ENCODE results near the gene GNGT2. TPM values are rescaled to one million over a fixed set of nuclear protein-coding genes. Genes with fewer than 3 reads are reported as not detected.

The GNGT2 gene
- polyA plus RNA-seq, 1 donor, result 1.2 TPM

- DNase-seq, result no peak
These were observed 18.9 kb upstream of the GNGT2 start for GRCh38 chr17:49229076-49229804.

DNA sequence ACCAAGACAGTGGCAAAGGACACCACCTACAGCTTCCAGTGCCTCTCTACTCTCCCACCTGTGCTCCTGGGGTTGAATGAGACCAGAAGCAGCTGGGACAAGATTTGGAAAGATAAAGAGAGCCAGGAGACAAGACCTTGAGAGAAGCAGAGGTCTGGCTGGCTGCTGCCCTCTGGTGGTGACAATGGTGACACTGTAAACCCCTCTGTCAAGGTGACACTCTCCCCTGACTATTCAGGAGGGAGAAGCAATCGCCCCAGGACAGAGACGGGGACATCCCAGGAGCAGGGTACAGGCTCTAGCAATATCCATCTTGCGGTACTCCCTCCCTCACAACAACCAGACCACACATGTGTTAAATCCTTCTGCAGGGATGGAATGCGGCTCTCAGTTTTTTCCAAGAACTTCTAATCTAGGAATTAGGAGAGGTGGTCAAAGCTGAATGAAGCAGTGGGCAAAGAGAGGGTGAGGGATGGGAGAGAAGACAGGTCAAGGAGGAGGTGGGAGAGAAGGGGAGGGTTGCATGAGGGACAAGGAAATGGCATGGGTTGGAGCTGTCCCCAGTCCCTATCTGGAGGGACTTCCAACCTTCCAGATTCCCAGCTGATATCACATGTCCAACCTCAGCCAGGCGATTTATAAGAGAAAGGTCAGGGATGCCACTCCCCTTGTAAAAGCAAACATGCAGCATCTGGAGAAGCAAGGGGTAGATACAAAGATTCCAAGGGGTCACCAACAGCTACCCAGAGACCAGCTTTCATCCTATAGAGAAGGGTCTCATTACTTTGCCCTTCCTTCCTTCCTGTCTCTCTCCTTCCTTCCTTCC lies 17.3 kb upstream of the GNGT2 start:
- peak; percentile 40 for DNase-seq

- no peak for DNase-seq
These were observed 16.5 kb upstream of the GNGT2 start for GRCh38 chr17:49226771-49227435.

DNA sequence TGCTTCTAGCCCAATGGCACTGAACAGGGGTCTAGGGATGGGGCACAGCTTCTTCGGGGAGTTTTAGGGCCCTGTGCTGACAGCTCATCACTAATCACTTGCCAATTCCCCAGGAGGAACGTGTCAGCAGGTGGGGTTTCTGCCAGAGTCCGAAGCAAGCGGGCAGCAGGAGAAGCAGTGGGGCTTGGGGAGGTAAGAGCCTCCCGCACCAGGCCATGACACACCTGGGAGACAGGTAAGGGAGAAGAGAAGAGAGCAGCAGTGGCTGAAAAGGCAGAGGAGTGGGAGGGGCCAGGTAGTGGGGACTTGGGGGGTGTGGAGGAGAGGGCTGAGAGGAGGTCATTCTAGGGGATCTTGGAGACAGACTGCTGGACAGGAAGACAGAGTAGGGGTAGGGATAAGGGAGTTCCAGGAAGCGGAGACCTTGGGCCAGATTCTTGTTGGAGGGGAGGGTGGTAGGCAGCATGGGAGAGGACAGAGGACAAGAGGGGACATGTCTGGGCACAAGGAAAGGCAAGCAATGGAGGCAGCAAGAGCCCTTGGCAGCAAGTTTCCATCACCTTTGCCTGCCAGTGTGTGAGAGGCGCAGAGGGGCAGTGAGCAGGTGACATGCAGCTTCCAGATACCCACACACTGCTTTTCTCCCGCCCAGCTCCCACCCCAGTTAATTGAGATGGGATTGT lies 15.3 kb upstream of the GNGT2 start:
- DNase-seq, result no peak

GRCh38 chr17:49224997-49225337 lies 14.6 kb upstream of the GNGT2 start:
- no peak for DNase-seq

GRCh38 chr17:49224198-49224996 lies 14.0 kb upstream of the GNGT2 start:
- DNase-seq, result no peak

DNA sequence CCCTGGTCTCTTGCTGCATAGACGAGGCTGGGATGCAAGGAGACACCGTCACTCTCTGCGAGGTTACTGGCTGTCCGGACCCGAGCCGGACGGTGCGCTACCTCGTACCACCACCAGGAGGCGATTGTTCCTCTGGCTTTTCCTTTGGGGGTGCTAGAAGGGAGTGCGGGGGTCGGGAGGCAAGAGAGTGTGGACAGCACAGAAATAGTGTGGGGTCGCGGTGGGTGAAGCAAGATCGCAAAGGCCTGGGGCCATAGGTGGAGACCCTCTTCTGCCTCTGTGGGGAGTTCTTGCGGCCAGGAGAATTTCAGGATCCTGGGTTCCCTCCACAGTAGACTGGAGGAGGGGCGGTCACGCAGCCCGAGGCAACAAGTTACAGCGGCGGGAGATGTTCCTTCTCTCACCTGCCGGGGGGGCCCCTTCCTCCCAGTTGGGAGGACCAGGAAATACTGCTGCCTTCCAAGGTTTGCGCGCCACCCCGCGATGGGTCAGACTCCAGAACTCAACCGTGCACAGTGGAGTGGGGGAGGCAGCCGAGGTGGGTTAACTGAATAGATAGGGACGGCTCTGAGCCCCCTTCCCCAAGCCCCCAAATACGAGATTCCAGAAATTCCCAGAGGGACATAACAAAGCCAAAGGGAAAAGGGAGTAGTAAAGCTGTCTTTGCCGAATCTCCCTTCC lies 13.3 kb upstream of the GNGT2 start:
- DNase-seq, result no peak

GRCh38 chr17:49223168-49223516 lies 12.8 kb upstream of the GNGT2 start:
- DNase-seq, result no peak

- no peak for DNase-seq
These were observed 9.6 kb upstream of the GNGT2 start for GRCh38 chr17:49219987-49220386.

GRCh38 chr17:49218941-49219913 lies 8.9 kb upstream of the GNGT2 start:
- DNase-seq, result no peak

- peak; percentile 37 for DNase-seq
These were observed 7.5 kb upstream of the GNGT2 start for GRCh38 chr17:49217651-49218413.

DNA sequence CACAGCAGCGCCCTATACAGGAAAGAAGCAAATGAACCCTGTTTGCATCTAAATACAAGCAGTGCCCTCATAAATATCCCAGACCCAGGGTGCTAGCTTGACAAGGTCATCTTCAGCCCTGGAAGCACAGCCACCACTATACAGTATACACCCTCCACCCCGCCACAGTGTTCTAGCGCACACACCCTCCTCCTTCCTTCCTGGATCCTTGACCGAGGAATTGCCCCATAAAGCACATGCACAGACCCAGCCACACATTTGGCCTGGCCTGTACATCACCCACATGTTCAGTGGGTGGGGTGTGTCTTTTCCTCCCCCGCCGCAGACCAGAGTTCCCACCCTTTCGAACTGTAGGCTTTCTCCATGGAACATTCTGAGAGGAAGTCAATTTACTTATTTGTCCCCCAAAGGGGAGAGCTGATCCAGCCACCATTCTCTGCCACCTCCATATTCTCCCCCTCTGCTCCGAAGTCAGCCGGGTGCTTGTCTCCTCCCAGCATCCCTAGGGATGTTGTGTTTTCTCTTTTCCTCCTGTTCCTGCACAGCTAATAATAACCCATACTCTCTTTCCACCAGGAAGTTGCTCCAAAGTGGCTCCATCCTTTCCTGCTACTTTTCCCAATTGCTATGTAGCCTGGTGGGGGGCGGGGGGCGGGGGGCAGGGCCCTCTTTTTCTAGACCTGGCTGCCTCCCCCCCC lies 6.7 kb upstream of the GNGT2 start:
- DNase-seq, result no peak

DNA sequence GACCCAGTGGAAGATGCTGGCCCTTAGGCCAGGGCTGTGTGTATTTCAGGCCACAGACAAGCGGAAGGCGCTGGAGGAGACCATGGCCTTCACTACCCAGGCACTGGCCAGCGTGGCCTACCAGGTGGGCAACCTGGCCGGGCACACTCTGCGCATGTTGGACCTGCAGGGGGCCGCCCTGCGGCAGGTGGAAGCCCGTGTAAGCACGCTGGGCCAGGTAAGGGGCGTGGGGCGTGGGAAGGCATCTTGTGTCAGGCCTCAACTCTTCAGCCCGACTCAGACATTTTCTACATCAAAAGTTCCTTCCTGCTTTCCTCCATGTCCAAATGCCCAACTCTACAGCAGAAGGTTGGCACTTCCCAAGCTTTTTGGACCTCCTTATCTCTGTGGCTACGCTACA lies 6.1 kb upstream of the GNGT2 start:
- no peak for DNase-seq

DNA sequence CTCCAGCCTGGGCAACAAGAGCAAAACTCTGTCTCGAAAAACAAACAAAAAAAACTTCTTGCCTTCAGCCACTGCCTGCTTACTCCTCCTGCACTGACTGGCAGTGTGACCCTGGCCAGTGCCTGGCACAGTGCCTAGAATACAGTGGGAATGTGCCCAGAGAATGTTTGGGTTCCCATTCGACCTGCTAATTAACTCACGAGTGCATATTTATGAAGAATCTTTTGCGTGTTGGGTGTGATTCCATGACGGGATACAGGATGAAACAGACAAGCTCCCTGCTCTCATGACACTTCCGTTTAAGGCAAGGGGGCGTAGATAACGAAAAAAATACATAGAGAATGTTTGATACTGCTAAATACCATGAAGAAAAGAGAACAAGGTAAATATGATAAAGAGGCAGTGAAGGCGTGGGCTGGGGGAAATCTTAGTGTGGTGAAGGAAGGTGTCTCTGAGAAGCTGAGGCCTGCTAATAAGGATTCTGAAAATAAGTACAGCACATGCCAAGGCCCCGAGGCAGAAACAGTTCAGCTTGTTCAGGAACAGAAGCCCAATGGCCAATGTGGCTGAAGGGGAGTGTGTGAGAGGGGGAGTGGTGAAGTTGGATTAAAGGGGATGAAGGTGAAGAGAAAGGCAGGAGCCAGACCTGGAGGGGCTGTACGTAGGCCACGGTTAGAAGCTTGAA lies 4.4 kb upstream of the GNGT2 start:
- DNase-seq, result no peak

DNA sequence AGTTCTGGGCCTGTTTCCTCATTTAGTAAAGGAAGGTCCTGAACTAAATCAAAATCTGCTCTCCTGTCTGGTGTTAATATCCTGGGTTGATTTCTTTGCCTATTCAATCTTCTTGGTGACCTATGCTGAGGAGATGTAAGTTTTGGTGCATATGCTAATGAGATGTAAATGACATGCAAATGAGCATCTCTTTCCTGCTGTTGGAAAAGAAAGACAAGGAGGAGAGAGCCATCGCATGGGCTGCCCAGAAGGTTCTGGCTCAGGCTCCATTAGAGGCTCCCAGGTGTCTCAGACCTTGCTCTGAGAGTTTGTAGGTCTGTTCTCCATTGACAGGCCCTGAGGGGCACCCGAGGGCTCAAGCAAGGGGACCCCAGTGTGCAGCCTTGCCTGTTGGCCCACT lies 3.5 kb upstream of the GNGT2 start:
- DNase-seq, result no peak

- no peak for DNase-seq
These were observed 3.0 kb upstream of the GNGT2 start for GRCh38 chr17:49213399-49213798.

GRCh38 chr17:49209061-49209571 lies 1.3 kb downstream of the GNGT2 start:
- DNase-seq, result no peak

- no peak for DNase-seq
These were observed 5.9 kb downstream of the GNGT2 start for GRCh38 chr17:49204516-49204915.

All from hindlimb muscle (tissue), 1 donor.